Prostate gland (tissue), 2 donors: ENCODE measurements around the gene SMCO4. TPM values are rescaled to one million over a fixed set of nuclear protein-coding genes. Genes with fewer than 3 reads are reported as not detected.

Source experiments
- DNase-seq: peaks from one replicate; pipeline ENCODE4 v3.0.0-alpha.2; 2019; ENCODE audit warnings: low spot score
- H3K27ac ChIP-seq, 2 donors: fragments of 200-600 bp; sonication (generic); 2 replicates each; pipeline ENCODE4 v1.5.1; 2017 to 2019
- H3K27me3 ChIP-seq: fragments of 200-600 bp; sonication (generic); replicated peaks from 2 replicates; pipeline ENCODE4 v1.5.1; 2019; ENCODE audit not compliant: insufficient read depth
- H3K36me3 ChIP-seq, 2 donors: fragments of 200-600 bp; sonication (generic); 1 replicate in 1 of 2; 2 replicates in 1 of 2; pipeline versions ENCODE4 v1.5.1 to v1.8.1; 2017 to 2019
- H3K4me1 ChIP-seq: fragments of 200-600 bp; sonication (generic); replicated peaks from 2 replicates; pipeline ENCODE4 v1.5.1; 2019
- H3K4me3 ChIP-seq, 2 donors: fragments of 200-600 bp; sonication (generic); 2 replicates each; pipeline ENCODE4 v1.5.1; 2017 to 2019
- H3K9me3 ChIP-seq: fragments of 200-600 bp; sonication (generic); 2 replicates; pipeline ENCODE4 v1.5.1; 2017
- CTCF ChIP-seq, 4 experiments: fragments of 200-600 bp in 2 of 4; fragments of 450-650 bp in 2 of 4; sonication (generic) in 2 of 4; IDR thresholded peaks; 1 replicate in 3 of 4; 2 replicates in 1 of 4; pipeline ENCODE4 v1.5.1; 2016 to 2019; ENCODE audit warnings: antibody characterized with exemption in 4 of 4, mild to moderate bottlenecking in 2 of 4, moderate library complexity in 2 of 4
- POLR2A ChIP-seq: fragments of 450-650 bp; IDR thresholded peaks from one replicate; pipeline ENCODE4 v1.6.1; 2016; ENCODE audit warnings: antibody characterized with exemption, mild to moderate bottlenecking
- POLR2AphosphoS5 ChIP-seq: sonication (generic); formaldehyde crosslinking; IDR thresholded peaks from one replicate; pipeline ENCODE4 v1.6.1; 2017; ENCODE audit warnings: antibody characterized with exemption
- WGBS: methylation state at CpG from one replicate; pipeline ENCODE4 v1.1.5; 2018; 5-methylcytosine and 5-hydroxymethylcytosine counted together
- intact Hi-C: fragments of 100-400 bp; cut with DNase I; formaldehyde crosslinking; loops from one replicate; pipeline ENCODE4 v1.14.2; 2022
- total RNA-seq, 2 donors: library from RNA; depleted of rRNA; stranded (reverse); fragments of >200 nt; gene quantifications; one replicate each; pipeline ENCODE4 v1.1.0, GENCODE V29; 2016

SMCO4 gene
- total RNA-seq, 2 donors from 2014 or later = 63.8 to 140 TPM

- DNase-seq = no peak
- WGBS = 100% methylated on average over 1 of the region's 1 CpG
- Histone ChIP-seq H3K27ac (peak overlapping the region; percentile 73 to 81), H3K9me3 (no peaks in the 10 kb centered on the region), H3K4me1 (peaks cover 7% of the 10 kb centered on the region), H3K4me3 (no peak overlapping the region), H3K36me3 (no peaks in the 10 kb centered on the region), H3K27me3 (no peaks in the 10 kb centered on the region)
- intact Hi-C loops = no loop called here
- TF ChIP-seq POLR2A = no peak
- no peak for TF ChIP-seq POLR2AphosphoS5
- TF ChIP-seq CTCF (IDR thresholded peaks at IDR 0.05) = no peak
Measured at GRCh38 chr11:93530468-93530826, 12.7 kb downstream of the SMCO4 start.

- 49% methylated on average over 9 of the region's 9 CpGs for WGBS
- no peaks in the 10 kb centered on the region for H3K27me3 ChIP-seq
- no peaks in the 10 kb centered on the region for H3K9me3 ChIP-seq
- DNase-seq = no peak
- no peak overlapping the region for H3K4me3 ChIP-seq
- peaks cover 7% of the 10 kb centered on the region for H3K4me1 ChIP-seq
- TF ChIP-seq CTCF (IDR thresholded peaks at IDR 0.05) (no peak), POLR2A (no peak), POLR2AphosphoS5 (no peak)
- H3K27ac ChIP-seq = peak overlapping the region; percentile 73 to 81
- intact Hi-C loops = no loop called here
- H3K36me3 ChIP-seq = no peaks in the 10 kb centered on the region
Measured at GRCh38 chr11:93529707-93530467, 13.3 kb downstream of the SMCO4 start.

- 52% methylated on average over 10 of the region's 10 CpGs for WGBS
- TF ChIP-seq POLR2AphosphoS5 (peak; percentile 33), CTCF (IDR thresholded peaks at IDR 0.05) (no peak)
- H3K27ac ChIP-seq = peak overlapping the region; percentile 73 to 81
- no peaks in the 10 kb centered on the region for H3K9me3 ChIP-seq
- peaks cover 7% of the 10 kb centered on the region for H3K4me1 ChIP-seq
- H3K27me3 ChIP-seq = no peaks in the 10 kb centered on the region
- intact Hi-C loops = no loop called here
- DNase-seq = peak; percentile 28
- no peak overlapping the region for H3K4me3 ChIP-seq
- no peaks in the 10 kb centered on the region for H3K36me3 ChIP-seq
Measured at GRCh38 chr11:93528757-93529645, 14.2 kb downstream of the SMCO4 start.

- intact Hi-C loops = no loop called here
- H3K4me3 ChIP-seq = no peak overlapping the region
- no peaks in the 10 kb centered on the region for H3K9me3 ChIP-seq
- DNase-seq = peak; percentile 45
- no peaks in the 10 kb centered on the region for H3K27me3 ChIP-seq
- peaks cover 7% of the 10 kb centered on the region for H3K4me1 ChIP-seq
- H3K36me3 ChIP-seq = no peaks in the 10 kb centered on the region
- TF ChIP-seq POLR2A = no peak
- peak; percentile 54 for TF ChIP-seq POLR2AphosphoS5
- WGBS = 25% methylated on average over 4 of the region's 4 CpGs
- H3K27ac ChIP-seq = peak overlapping the region; percentile 73 to 81
Measured at GRCh38 chr11:93528252-93528651, 14.9 kb downstream of the SMCO4 start.
